Type B pancreatic cell (in vitro differentiated cells): ENCODE data around the gene PNPLA7. TPM values are rescaled to one million over a fixed set of nuclear protein-coding genes. Genes with fewer than 3 reads are reported as not detected.
A peak's percentile ranks its signal among the peaks of the same experiment; 100 is the strongest.

Source experiments
- DNase-seq: peaks from one replicate; pipeline ENCODE4 v3.0.0; 2021; ENCODE audit warnings: mixed read lengths; ENCODE audit not compliant: unreplicated experiment; ENCODE audit errors: extremely low spot score
- H3K27ac Mint-ChIP-seq: 2 replicates; pipeline ENCODE4 v1.8.0; 2021; ENCODE audit warnings: mild to moderate bottlenecking, mixed read lengths
- H3K27me3 Mint-ChIP-seq: 2 replicates; pipeline ENCODE4 v1.8.0; 2021; ENCODE audit warnings: mixed read lengths
- H3K36me3 Mint-ChIP-seq: 2 replicates; pipeline ENCODE4 v1.8.0; 2021; ENCODE audit warnings: mixed read lengths
- H3K4me1 Mint-ChIP-seq: one replicate; pipeline ENCODE4 v1.8.0; 2021; ENCODE audit warnings: mixed read lengths; ENCODE audit not compliant: unreplicated experiment
- H3K4me3 Mint-ChIP-seq: 2 replicates; pipeline ENCODE4 v1.8.0; 2021; ENCODE audit warnings: mild to moderate bottlenecking, mixed read lengths
- H3K9me3 Mint-ChIP-seq: 2 replicates; pipeline ENCODE4 v1.8.0; 2021; ENCODE audit warnings: mixed read lengths
- total RNA-seq: library from RNA; stranded (reverse); gene quantifications from 2 replicates; pipeline ENCODE4 v1.2.1, GENCODE V29; 2021; ENCODE audit warnings: low replicate concordance
- TF ChIP-seq, protein P1 (sequence below): fragments of 200-600 bp; sonication (generic); conservative IDR thresholded peaks from 2 replicates; pipeline ENCODE4 v1.5.0; 2021; ENCODE audit warnings: antibody characterized with exemption, mild to moderate bottlenecking

PNPLA7 gene
- total RNA-seq, 1 donor from 2014 or later, result 3.1 TPM

DNA sequence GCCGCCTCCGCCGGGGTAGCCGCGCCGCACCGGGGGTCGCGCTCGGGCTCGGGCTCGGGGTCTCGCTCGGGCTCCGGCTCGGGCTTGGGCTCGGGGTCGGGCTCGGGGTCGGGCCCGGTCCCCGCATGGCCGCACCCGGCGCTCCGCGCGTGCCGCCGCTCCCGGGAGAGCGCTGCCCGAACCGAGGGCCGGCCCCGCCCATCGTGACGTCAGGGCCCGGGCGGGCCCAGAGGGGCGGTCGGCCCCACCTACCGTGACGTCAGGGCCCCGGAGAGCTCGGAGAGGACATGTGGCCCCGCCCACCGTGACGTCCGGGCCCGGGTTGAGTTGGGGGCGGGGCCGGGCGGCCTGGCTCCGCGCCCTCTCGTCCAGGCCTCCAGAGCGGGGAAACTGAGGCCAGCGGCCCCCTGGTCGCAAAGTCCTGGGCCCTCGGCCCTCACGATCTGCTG, 91.0 kb downstream of the PNPLA7 start, which contains the start of gene NSMF:
TSS of gene NSMF (minus strand) at position 183 of the 449 bp plus-strand sequence. CDS start 232 bp downstream, outside the sequence.
- TF ChIP-seq, protein P1, sequence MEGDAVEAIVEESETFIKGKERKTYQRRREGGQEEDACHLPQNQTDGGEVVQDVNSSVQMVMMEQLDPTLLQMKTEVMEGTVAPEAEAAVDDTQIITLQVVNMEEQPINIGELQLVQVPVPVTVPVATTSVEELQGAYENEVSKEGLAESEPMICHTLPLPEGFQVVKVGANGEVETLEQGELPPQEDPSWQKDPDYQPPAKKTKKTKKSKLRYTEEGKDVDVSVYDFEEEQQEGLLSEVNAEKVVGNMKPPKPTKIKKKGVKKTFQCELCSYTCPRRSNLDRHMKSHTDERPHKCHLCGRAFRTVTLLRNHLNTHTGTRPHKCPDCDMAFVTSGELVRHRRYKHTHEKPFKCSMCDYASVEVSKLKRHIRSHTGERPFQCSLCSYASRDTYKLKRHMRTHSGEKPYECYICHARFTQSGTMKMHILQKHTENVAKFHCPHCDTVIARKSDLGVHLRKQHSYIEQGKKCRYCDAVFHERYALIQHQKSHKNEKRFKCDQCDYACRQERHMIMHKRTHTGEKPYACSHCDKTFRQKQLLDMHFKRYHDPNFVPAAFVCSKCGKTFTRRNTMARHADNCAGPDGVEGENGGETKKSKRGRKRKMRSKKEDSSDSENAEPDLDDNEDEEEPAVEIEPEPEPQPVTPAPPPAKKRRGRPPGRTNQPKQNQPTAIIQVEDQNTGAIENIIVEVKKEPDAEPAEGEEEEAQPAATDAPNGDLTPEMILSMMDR, result no peak
- no peaks in the 10 kb centered on the region for H3K36me3 Mint-ChIP-seq
- peak within 1 kb of the TSS; percentile 63 for H3K27ac Mint-ChIP-seq
- no peaks in the 10 kb centered on the region for H3K9me3 Mint-ChIP-seq
- peak; percentile 97 for DNase-seq
- no peaks in the 10 kb centered on the region for H3K4me1 Mint-ChIP-seq
- peaks cover 4% of the 10 kb centered on the region for H3K27me3 Mint-ChIP-seq
- H3K4me3 Mint-ChIP-seq, result peak within 1 kb of the TSS; percentile 63

DNA sequence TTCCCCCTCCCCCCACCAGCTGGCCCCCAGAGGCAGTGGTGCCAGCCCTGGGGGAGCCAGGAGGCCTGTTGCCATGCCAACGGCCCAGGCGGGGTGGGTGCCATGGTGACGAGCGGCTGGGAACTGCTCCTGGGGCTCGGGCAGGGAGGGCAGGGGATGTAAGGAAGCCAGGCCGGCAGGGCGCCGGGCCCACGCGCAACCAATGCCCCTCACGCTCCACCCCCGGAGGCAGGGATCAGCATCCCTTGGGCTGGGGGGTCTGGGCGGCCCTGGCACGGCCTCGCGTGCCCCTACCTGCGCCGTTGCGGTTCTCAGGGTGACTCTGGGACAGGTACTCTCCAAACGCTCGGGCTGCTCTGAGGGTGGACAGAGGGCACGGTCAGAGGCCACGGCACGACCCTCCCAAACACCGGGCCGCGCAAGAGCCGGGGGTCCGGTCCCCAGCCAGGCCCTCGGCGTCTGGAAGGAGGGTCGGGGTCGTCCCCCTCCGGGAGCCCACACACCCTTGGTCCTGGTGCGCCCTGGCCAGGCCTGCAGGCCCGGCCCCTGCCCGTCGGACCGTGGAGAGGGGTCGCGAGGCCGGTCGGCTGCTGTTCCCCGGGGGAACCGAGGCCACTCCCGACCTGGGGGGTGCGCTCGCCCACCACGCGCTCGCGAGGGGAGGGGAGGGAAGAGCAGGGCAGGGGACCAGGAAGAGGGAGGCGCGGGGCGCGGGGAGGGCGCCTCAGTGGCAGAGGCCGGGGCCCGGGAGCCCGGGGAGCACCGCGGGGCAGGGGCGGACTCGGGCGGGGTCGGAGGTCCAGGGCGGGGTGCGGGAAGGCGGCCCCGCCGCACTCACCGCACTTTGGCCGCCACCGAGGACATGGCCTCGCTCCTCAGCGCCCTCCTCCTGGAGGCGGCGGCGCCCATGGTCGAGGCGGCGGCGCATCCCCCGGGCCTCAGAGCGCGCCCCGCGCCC, 91.7 kb downstream of the PNPLA7 start:
- TF ChIP-seq, protein P1, result no peak
- DNase-seq, result no peak
- H3K36me3 Mint-ChIP-seq, result no peaks in the 10 kb centered on the region
- peak overlapping the region; percentile 34 for H3K4me3 Mint-ChIP-seq
- H3K4me1 Mint-ChIP-seq, result no peaks in the 10 kb centered on the region
- peaks cover 4% of the 10 kb centered on the region for H3K27me3 Mint-ChIP-seq
- H3K9me3 Mint-ChIP-seq, result no peaks in the 10 kb centered on the region
- H3K27ac Mint-ChIP-seq, result no peak overlapping the region

DNA sequence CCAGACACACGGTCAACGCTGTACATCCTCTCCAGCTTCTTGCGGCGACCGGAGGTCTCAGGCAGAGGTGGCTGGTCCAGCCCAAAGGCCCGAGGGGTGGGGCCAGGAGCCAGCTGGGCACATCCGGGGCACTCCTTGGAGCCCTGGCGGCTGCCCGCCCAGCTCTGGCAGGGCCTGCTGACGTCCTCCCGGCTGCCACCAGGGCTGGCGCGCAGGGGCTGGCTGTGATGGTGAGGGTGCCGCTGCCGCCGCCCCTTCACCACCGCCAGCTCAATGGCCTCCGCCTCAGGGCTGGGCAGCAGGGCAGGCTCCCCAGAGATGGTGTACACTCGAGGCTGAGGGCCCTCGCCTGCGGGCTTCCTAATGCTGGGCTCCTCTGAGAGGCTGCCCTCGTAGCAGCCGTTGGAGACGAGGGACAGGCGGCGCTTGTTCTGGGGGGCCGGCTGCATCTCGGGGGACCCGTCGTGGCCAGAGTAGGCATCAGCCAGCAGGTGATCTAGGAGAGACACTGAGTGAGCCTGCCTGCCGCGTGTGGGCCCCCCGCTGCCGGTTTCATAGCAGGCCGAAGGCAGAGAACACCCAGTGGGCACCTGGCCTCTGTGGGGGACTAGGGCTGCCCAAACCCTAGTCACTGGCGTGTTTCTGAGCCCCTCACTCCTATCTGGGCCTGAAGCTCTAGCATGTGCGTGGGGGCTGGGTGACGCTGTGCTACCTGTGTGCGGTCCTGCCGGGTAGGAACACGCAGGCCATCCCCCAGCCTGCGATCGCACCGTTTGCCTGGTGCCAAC, 92.6 kb downstream of the PNPLA7 start:
- DNase-seq, result no peak
- H3K27ac Mint-ChIP-seq, result no peak overlapping the region
- no peaks in the 10 kb centered on the region for H3K9me3 Mint-ChIP-seq
- TF ChIP-seq, protein P1, result no peak
- no peaks in the 10 kb centered on the region for H3K4me1 Mint-ChIP-seq
- H3K27me3 Mint-ChIP-seq, result no peaks in the 10 kb centered on the region
- H3K36me3 Mint-ChIP-seq, result no peaks in the 10 kb centered on the region
- peak overlapping the region; percentile 63 for H3K4me3 Mint-ChIP-seq

DNA sequence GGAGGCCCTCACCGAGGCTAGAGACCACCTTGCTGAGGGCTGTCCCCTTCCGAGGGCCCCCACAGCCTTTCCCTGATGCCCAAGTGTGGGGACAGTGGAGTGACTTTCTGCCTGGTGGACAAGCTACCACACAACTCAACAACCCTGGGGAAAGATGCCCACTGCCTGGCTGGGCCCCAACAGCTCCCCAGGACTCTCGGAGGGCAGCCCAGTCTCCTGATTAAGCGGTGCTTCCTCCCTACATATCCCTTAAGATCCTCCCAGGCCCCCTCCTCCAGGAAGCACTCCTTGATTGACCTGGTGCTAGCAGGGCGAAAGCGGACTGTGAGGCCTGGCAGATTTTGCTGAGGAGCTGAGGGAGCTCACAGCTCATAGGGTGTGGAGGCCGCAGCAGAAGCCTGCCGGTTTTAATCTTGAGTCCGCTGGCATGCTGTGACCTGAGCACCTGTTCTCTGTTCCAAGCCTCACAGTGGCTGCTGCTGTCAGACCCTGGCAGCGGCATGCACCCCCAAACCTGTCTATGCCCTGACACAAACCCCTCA, 93.3 kb downstream of the PNPLA7 start:
- H3K27ac Mint-ChIP-seq, result peak overlapping the region; percentile 46
- no peak for DNase-seq
- TF ChIP-seq, protein P1, result no peak
- H3K27me3 Mint-ChIP-seq, result no peaks in the 10 kb centered on the region
- H3K4me3 Mint-ChIP-seq, result peak overlapping the region; percentile 49
- H3K4me1 Mint-ChIP-seq, result no peaks in the 10 kb centered on the region
- no peaks in the 10 kb centered on the region for H3K9me3 Mint-ChIP-seq
- no peaks in the 10 kb centered on the region for H3K36me3 Mint-ChIP-seq

DNA sequence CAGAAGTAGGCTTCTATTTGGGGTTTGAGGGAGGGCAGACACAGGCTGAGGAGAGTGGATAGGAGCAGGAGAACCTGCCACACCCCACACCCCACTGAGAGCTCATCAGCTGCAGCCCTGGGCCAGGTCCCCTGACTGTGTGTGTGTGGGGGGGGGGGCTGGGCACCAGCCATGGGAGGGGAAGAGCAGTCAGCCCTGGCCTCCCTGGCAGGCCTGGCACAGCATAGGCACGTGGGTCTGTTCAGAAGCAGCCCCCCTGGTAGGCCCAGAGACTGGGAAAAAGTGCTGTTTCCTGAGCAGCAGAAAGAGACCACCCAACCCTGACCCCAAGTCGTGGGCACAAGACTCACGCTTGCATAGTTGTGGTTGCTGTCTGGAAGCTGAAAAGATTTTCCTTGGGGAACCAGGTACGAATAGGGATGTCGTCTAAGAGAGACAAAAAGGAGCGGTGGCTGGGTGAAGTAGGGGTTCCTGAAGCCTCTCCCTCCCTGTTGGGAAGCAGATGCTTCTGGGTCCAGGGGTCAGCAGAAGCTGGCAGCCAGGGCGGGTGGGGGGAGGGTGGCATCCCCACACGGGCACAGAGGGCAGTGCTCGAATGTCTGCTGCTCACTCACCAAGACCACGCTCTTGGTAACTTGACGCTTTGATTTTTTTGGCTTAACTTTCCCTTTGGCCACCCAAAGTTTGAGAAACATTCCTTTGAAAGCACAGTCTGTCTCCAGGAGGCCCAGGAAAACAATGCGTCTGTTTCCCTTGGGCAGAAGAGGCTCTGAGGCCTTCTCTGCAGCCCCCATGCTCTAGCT, 93.9 kb downstream of the PNPLA7 start:
- H3K27ac Mint-ChIP-seq, result peak overlapping the region; percentile 46
- TF ChIP-seq, protein P1, result no peak
- no peaks in the 10 kb centered on the region for H3K27me3 Mint-ChIP-seq

More for the DNA sequence above, 93.9 kb downstream of the PNPLA7 start:
- Mint-ChIP-seq H3K36me3 (no peaks in the 10 kb centered on the region), H3K4me3 (peak overlapping the region; percentile 74), H3K9me3 (no peaks in the 10 kb centered on the region), H3K4me1 (no peaks in the 10 kb centered on the region)
- no peak for DNase-seq
